ENCODE results near the gene AEBP1. TPM values are rescaled to one million over a fixed set of nuclear protein-coding genes. Genes with fewer than 3 reads are reported as not detected.

The AEBP1 gene
- total RNA-seq, 4 donors from 2014 or later: 71.0 to 234 (median 156) TPM

GRCh38 chr7:44144426-44144967 is 40.4 kb downstream of the AEBP1 start:
- WGBS: 83% methylated on average over 1 of the region's 6 CpGs
- H3K9me3 ChIP-seq: no peaks in the 10 kb centered on the region
- no peaks in the 10 kb centered on the region for H3K36me3 ChIP-seq
- peaks cover 18 to 19% (median 19%) of the 10 kb centered on the region in 4 donors for H3K4me1 ChIP-seq
- intact Hi-C loops (cut with DNase I): no loop called here
- TF ChIP-seq EP300 (IDR thresholded peaks at IDR 0.05) (no peak), POLR2A (IDR thresholded peaks at IDR 0.05; ENCODE audit: low read depth) (no peak), POLR2AphosphoS5 (IDR thresholded peaks at IDR 0.05) (no peak), CTCF (IDR thresholded peaks at IDR 0.05) (no peak)
- no peak overlapping the region for H3K27ac ChIP-seq (replicated peaks in 1 of 4)
- H3K27me3 ChIP-seq: peaks cover 0 to 22% (median 4%) of the 10 kb centered on the region in 4 donors
- DNase-seq (ENCODE audit: extremely low spot score): no peak
- no peak overlapping the region for H3K4me3 ChIP-seq

- Histone ChIP-seq H3K27me3 (peaks cover 0 to 22% (median 4%) of the 10 kb centered on the region in 4 donors), H3K4me3 (peak overlapping the region; percentile 54 to 66 (median 57)), H3K4me1 (peaks cover 18 to 19% (median 19%) of the 10 kb centered on the region in 4 donors), H3K9me3 (no peaks in the 10 kb centered on the region), H3K36me3 (no peaks in the 10 kb centered on the region), H3K27ac (replicated peaks in 1 of 4) (no peak overlapping the region)
- TF ChIP-seq EP300 (IDR thresholded peaks at IDR 0.05) (no peak), POLR2A (IDR thresholded peaks at IDR 0.05; ENCODE audit: low read depth) (no peak), POLR2AphosphoS5 (IDR thresholded peaks at IDR 0.05) (no peak), CTCF (IDR thresholded peaks at IDR 0.05) (no peak)
- no peak for DNase-seq (ENCODE audit: extremely low spot score)
- 52% methylated on average over 13 of the region's 31 CpGs for WGBS
- intact Hi-C loops (cut with DNase I): no loop called here
Observed at GRCh38 chr7:44144968-44145478, 40.9 kb downstream of the AEBP1 start.

GRCh38 chr7:44145479-44145968 is 41.4 kb downstream of the AEBP1 start:
- DNase-seq (ENCODE audit: extremely low spot score): no peak
- no peaks in the 10 kb centered on the region for H3K9me3 ChIP-seq
- TF ChIP-seq EP300 (IDR thresholded peaks at IDR 0.05): no peak
- peak in 1 of 2 donors; percentile 16 for TF ChIP-seq POLR2AphosphoS5 (IDR thresholded peaks at IDR 0.05)
- 4% methylated on average over 23 of the region's 53 CpGs for WGBS
- H3K4me1 ChIP-seq: peaks cover 18 to 19% (median 19%) of the 10 kb centered on the region in 4 donors
- peaks cover 0 to 22% (median 4%) of the 10 kb centered on the region in 4 donors for H3K27me3 ChIP-seq
- H3K4me3 ChIP-seq: peak overlapping the region; percentile 54 to 66 (median 57)
- H3K36me3 ChIP-seq: no peaks in the 10 kb centered on the region
- peak overlapping the region in 1 of 4 donors; percentile 20 for H3K27ac ChIP-seq (replicated peaks in 1 of 4)
- intact Hi-C loops (cut with DNase I): no loop called here

- DNase-seq (ENCODE audit: extremely low spot score): no peak
- intact Hi-C loops (cut with DNase I): no loop called here
- Histone ChIP-seq H3K4me1 (peaks cover 15 to 19% (median 19%) of the 10 kb centered on the region in 4 donors), H3K36me3 (no peaks in the 10 kb centered on the region), H3K9me3 (no peaks in the 10 kb centered on the region), H3K4me3 (peak overlapping the region; percentile 54 to 66 (median 57)), H3K27me3 (peaks cover 0 to 22% (median 4%) of the 10 kb centered on the region in 4 donors), H3K27ac (replicated peaks in 1 of 4) (peak overlapping the region in 1 of 4 donors; percentile 20)
- TF ChIP-seq POLR2A (IDR thresholded peaks at IDR 0.05; ENCODE audit: low read depth) (no peak), EP300 (IDR thresholded peaks at IDR 0.05) (no peak), CTCF (IDR thresholded peaks at IDR 0.05) (no peak), POLR2AphosphoS5 (IDR thresholded peaks at IDR 0.05) (no peak)
- 36% methylated on average over 34 of the region's 65 CpGs for WGBS
Observed at GRCh38 chr7:44145969-44146911, 42.1 kb downstream of the AEBP1 start.

All from esophagus muscularis mucosa (tissue), 4 donors.